Measurements from ENCODE around the gene CA11. TPM values are rescaled to one million over a fixed set of nuclear protein-coding genes. Genes with fewer than 3 reads are reported as not detected.

Gene CA11
- total and polyA plus RNA-seq, 9 of the 15 experiments (the other 6 are each of a cell fraction or from before 2014, with no cell fraction given) = 2.9 to 19.9 (median 8.3) TPM

- TF ChIP-seq ZNF318 (IDR thresholded peaks at IDR 0.05; ENCODE audit: borderline replicate concordance in 1 of 2, low read depth in 1 of 2) (peak in 1 of 2 experiments; percentile 51; a peak in 1 of 4 replicates), CTCF (IDR thresholded peaks at IDR 0.05 in 2 of 3, conservative IDR thresholded peaks at IDR 0.05 in 1 of 3; ENCODE audit: insufficient read depth in 2 of 3, low read depth in 1 of 3, low read length in 3 of 3) (0 out of 6 replicates have a peak, but pooled peaks of 1 of the 3 experiments have one; percentile 8), ZNF324 (CRISPR knock-in tag; IDR thresholded peaks at IDR 0.05) (no peak), ZKSCAN1 (IDR thresholded peaks at IDR 0.05; ENCODE audit: low read depth, low read length) (no peak), ZNF507 (tag; conservative IDR thresholded peaks at IDR 0.05) (no peak), ETV5 (CRISPR knock-in tag; IDR thresholded peaks at IDR 0.05; ENCODE audit: low read depth) (no peak), ZNF766 (CRISPR knock-in tag; conservative IDR thresholded peaks at IDR 0.05) (0 out of 2 replicates have a peak, but pooled peaks have one; percentile 37), STAT6 (CRISPR knock-in tag; IDR thresholded peaks at IDR 0.05) (no peak), SMAD4 (CRISPR knock-in tag; conservative IDR thresholded peaks at IDR 0.05) (peak; percentile 71), SRSF1 (IDR thresholded peaks at IDR 0.05; ENCODE audit: low read depth, low read length) (no peak), FOXM1 (IDR thresholded peaks at IDR 0.05; ENCODE audit: low read depth) (no peak), FOXM1 (CRISPR knock-in tag; IDR thresholded peaks at IDR 0.05; ENCODE audit: low read depth) (no peak), ZNF76 (CRISPR knock-in tag; IDR thresholded peaks at IDR 0.05; ENCODE audit: borderline replicate concordance) (no peak), LCOR (CRISPR knock-in tag; IDR thresholded peaks at IDR 0.05) (no peak; the same call in 1 of the 2 replicates)
These were observed 12.6 kb downstream of the CA11 start (continued) for GRCh38 chr19:48633148-48634035.

Measured in K562 (cell line).